Spinal cord (tissue), 10 donors: ENCODE data around the gene CDKAL1. TPM values are rescaled to one million over a fixed set of nuclear protein-coding genes. Genes with fewer than 3 reads are reported as not detected.

Experiments used
- DNase-seq, 6 donors: peaks; one replicate each; pipeline versions ENCODE4 v3.0.0 to v3.0.0-alpha.2; 2013 to 2015; ENCODE audit warnings: low spot score in 6 of 6, low read depth in 4 of 6
- H3K27ac ChIP-seq: one replicate; pipeline ENCODE4 v1.5.1; 2013; ENCODE audit warnings: low read depth, low read length, control low read depth
- H3K27me3 ChIP-seq: one replicate; pipeline ENCODE4 v1.6.1; 2013; ENCODE audit warnings: low read length; ENCODE audit not compliant: control insufficient read depth, insufficient read depth
- H3K36me3 ChIP-seq: one replicate; pipeline ENCODE4 v1.6.1; 2013; ENCODE audit warnings: low read length; ENCODE audit not compliant: control insufficient read depth, insufficient read depth
- H3K4me1 ChIP-seq: one replicate; pipeline ENCODE4 v1.6.1; 2013; ENCODE audit warnings: low read length; ENCODE audit not compliant: control insufficient read depth, insufficient read depth
- H3K4me3 ChIP-seq: one replicate; pipeline ENCODE4 v1.5.1; 2013; ENCODE audit warnings: low read depth, low read length, control low read depth
- H3K9me3 ChIP-seq: one replicate; pipeline ENCODE4 v1.6.1; 2013; ENCODE audit warnings: low read length; ENCODE audit not compliant: control insufficient read depth, insufficient read depth
- WGBS: methylation state at CpG from one replicate; pipeline ENCODE4 v1.1.5; 2013; ENCODE audit warnings: missing lambda C conversion rate; ENCODE audit not compliant: insufficient coverage; 5-methylcytosine and 5-hydroxymethylcytosine counted together
- polyA plus RNA-seq, 2 donors: library from polyadenylated mRNA; unstranded; fragments of 120-200 nt; gene quantifications; one replicate each; pipeline ENCODE4 v1.2.1, GENCODE V29; 2013; ENCODE audit not compliant: insufficient read length in 2 of 2
- total RNA-seq, 2 donors: library from RNA; depleted of rRNA in 1 of 2; stranded (reverse); fragments of 120-200 nt in 1 of 2; fragments of >200 nt in 1 of 2; gene quantifications; one replicate each; pipeline versions ENCODE4 v1.2.3 to v1.2.4, GENCODE V29; 2013 to 2014
- donor health status: healthy.

The CDKAL1 gene
- total and polyA plus RNA-seq, 4 donors: 15.1 to 34.2 (median 22.0) TPM

DNA sequence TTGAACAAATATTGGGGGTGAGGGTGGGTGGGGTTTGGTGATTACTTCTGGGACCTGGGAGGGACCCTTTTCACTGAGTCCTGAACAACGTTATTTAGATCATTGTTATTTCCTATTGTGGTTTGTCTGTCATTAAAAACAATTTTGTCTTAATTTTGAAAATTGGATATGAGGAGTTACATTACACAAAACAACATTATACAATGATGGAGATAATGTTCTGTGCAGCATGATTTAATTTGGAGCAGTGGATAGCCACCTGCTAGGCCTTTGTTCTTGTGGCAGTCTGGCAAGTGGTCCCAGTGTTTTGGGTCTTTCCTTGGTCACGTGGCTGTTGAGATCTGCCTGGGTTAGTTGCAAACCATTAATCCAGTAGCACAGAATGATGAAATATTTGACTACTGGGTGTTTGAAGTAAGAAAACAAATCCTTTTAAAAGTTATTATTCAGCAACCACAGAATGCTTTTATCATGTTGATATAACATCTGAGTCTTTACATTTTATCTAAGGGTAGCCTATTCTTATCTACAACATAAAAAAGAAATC lies 172.8 kb downstream of the CDKAL1 start:
- Histone ChIP-seq H3K4me3 (no peak overlapping the region), H3K27ac (no peak overlapping the region), H3K9me3 (no peaks in the 10 kb centered on the region), H3K27me3 (no peaks in the 10 kb centered on the region), H3K4me1 (no peaks in the 10 kb centered on the region), H3K36me3 (no peaks in the 10 kb centered on the region)
- 50% methylated on average over 1 of the region's 2 CpGs for WGBS
- DNase-seq: peak in 1 of 6 donors; percentile 73

GRCh38 chr6:20707870-20708269 lies 173.6 kb downstream of the CDKAL1 start:
- no peaks in the 10 kb centered on the region for H3K27me3 ChIP-seq
- H3K36me3 ChIP-seq: no peaks in the 10 kb centered on the region
- no CpG with 5 or more reads among the region's 2 CpGs for WGBS
- H3K9me3 ChIP-seq: no peaks in the 10 kb centered on the region
- H3K4me3 ChIP-seq: no peak overlapping the region
- H3K4me1 ChIP-seq: no peaks in the 10 kb centered on the region
- DNase-seq: no peak
- no peak overlapping the region for H3K27ac ChIP-seq

DNA sequence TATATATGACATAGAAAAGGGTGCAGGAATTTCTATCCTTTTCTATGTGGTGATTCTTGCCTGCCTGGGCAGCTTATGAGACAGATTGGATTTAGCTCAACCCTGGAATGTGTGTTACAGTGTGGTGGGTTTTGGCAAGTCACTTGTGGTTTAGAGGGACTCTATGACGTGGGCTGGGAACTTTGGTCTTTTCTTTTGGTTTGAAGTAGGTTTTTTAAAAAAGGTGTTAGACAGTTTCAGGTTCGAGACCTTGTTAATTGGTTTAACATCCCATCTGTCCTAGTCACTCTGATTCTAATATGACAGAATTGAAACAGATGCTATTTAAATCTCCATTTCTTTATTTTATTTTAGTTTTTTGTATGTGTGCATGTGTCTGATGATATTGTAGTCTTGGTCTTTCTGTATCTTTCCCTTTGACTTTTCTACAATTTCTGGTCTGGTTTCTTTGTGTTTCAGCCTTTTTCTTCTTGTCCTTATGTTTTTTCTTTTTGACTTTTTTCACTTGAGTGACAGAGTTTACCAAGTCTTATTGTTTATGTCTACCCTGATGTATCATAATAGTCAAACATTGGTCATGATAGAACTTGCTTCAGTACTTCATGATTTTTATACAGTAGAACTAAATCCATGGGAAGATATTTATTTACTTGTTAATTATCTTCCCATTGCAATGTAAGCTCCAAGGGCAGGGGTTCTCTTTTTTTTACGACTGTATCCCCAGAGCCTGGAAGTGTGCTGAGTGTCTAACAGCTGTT lies 174.3 kb downstream of the CDKAL1 start:
- WGBS: no CpG with 5 or more reads among the region's 3 CpGs
- no peak overlapping the region for H3K4me3 ChIP-seq
- no peaks in the 10 kb centered on the region for H3K9me3 ChIP-seq
- peak in 1 of 6 donors; percentile 83 for DNase-seq
- no peak overlapping the region for H3K27ac ChIP-seq
- no peaks in the 10 kb centered on the region for H3K36me3 ChIP-seq
- H3K27me3 ChIP-seq: no peaks in the 10 kb centered on the region
- no peaks in the 10 kb centered on the region for H3K4me1 ChIP-seq

- H3K4me1 ChIP-seq: no peaks in the 10 kb centered on the region
- DNase-seq: no peak
- no peak overlapping the region for H3K27ac ChIP-seq
- no peaks in the 10 kb centered on the region for H3K27me3 ChIP-seq
- H3K36me3 ChIP-seq: no peaks in the 10 kb centered on the region
- no peak overlapping the region for H3K4me3 ChIP-seq
- H3K9me3 ChIP-seq: no peaks in the 10 kb centered on the region
- WGBS: no CpG with 5 or more reads among the region's 2 CpGs
Observed at GRCh38 chr6:20709451-20709850, 175.2 kb downstream of the CDKAL1 start.

- WGBS: no CpG with 5 or more reads among the region's 2 CpGs
- no peaks in the 10 kb centered on the region for H3K4me1 ChIP-seq
- H3K36me3 ChIP-seq: no peaks in the 10 kb centered on the region
- H3K27me3 ChIP-seq: no peaks in the 10 kb centered on the region
- no peaks in the 10 kb centered on the region for H3K9me3 ChIP-seq
- DNase-seq: no peak
- H3K27ac ChIP-seq: no peak overlapping the region
- no peak overlapping the region for H3K4me3 ChIP-seq
Observed at GRCh38 chr6:20710341-20710740, 176.1 kb downstream of the CDKAL1 start.

DNA sequence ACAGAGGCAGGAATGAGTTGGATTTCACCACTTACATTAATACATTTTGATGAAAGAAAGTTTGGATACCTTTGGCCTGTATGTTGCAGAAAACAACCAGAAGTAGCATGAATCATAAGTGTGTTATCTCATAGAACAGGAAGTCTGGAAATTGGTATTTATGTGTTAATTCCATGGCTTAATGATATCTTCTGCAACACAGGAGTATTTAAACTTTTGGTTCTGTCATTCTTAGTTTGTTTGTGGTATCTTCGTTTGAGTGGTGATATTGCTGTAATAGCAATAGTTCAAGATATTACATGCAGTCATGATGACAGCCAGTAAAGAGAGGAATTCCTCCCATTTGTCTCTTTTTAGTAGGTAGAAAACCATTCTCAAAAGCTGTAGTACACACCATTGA lies 177.3 kb downstream of the CDKAL1 start:
- H3K4me1 ChIP-seq: no peaks in the 10 kb centered on the region

DNA sequence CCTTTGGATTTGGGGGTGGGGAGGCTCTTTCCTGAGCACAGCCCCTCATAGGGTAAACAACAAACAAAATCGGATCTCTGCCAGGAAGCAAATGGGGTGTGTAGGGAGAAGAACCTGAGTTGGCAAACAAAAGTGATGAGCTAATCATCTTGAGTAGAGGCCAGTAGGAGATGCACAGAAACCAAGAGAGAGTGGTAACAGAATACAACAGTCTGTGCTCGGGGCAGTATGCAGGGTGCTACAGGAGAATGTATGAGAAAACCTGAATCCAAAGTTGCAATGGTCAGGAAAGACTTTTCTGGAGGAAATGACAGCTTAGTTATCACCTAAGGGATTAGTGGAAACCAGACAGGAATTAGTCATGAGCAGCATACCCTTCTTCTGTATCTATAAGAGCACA lies 177.8 kb downstream of the CDKAL1 start:
- no peak for DNase-seq
- Histone ChIP-seq H3K27me3 (no peaks in the 10 kb centered on the region), H3K4me3 (no peak overlapping the region), H3K36me3 (no peaks in the 10 kb centered on the region), H3K9me3 (no peaks in the 10 kb centered on the region), H3K27ac (no peak overlapping the region), H3K4me1 (no peaks in the 10 kb centered on the region)
- 73% methylated on average over 1 of the region's 2 CpGs for WGBS

More for the DNA sequence above, 177.3 kb downstream of the CDKAL1 start:
- Histone ChIP-seq H3K9me3 (no peaks in the 10 kb centered on the region), H3K36me3 (no peaks in the 10 kb centered on the region), H3K27ac (no peak overlapping the region), H3K4me3 (no peak overlapping the region), H3K27me3 (no peaks in the 10 kb centered on the region)
- WGBS: 100% methylated on average over 1 of the region's 1 CpG
- DNase-seq: no peak

- Histone ChIP-seq H3K4me3 (no peak overlapping the region), H3K4me1 (no peaks in the 10 kb centered on the region), H3K27me3 (no peaks in the 10 kb centered on the region), H3K9me3 (no peaks in the 10 kb centered on the region), H3K27ac (no peak overlapping the region), H3K36me3 (no peaks in the 10 kb centered on the region)
- no CpG with 5 or more reads among the region's 3 CpGs for WGBS
- DNase-seq: no peak
Observed at GRCh38 chr6:20715135-20715806, 181.0 kb downstream of the CDKAL1 start.

DNA sequence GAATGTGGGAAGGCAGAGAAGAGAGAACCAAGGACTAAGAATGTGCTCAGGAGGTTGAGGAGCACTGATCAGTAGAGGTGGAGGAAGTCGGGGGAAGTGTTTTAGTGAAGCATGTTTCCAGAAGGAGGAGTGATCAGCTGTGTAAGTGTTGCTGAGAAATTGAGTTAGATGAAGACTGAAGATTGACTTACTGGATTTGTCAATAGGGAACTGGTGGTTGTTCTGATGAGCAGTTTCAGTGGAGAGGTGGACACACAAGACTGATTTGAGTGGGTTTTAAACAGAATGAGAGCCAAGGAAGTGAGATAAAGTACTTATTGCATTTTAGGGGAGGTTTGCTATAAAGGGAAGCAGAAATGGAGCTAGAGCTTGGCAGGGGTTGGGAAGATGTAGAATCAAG lies 182.6 kb downstream of the CDKAL1 start:
- no peak for DNase-seq
- 68% methylated on average over 1 of the region's 1 CpG for WGBS
- Histone ChIP-seq H3K27ac (no peak overlapping the region), H3K4me3 (no peak overlapping the region), H3K27me3 (no peaks in the 10 kb centered on the region), H3K36me3 (no peaks in the 10 kb centered on the region), H3K9me3 (no peaks in the 10 kb centered on the region), H3K4me1 (no peaks in the 10 kb centered on the region)

DNA sequence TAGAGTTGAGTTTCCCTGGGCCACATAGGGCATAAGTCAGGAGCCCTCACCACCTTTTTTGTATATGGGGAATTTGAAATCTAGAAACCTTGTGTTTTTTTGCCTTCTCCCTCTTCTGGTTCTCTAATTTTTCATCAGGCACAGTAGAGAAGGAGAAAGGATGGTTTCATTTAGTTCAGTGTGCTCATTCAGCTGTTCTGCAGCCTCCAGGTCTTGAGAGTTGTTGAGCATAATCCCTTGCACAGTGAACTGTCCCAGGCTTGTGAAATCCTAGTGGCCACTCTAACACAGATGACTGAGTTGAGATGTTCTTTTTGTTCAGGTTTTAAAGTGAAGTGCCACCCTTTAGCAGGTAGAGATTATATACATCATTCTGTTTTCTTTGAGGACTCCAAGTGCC lies 183.5 kb downstream of the CDKAL1 start:
- DNase-seq: no peak
- no peaks in the 10 kb centered on the region for H3K4me1 ChIP-seq
- no peaks in the 10 kb centered on the region for H3K9me3 ChIP-seq
- no peaks in the 10 kb centered on the region for H3K27me3 ChIP-seq
- no peak overlapping the region for H3K4me3 ChIP-seq
- no peak overlapping the region for H3K27ac ChIP-seq
- no peaks in the 10 kb centered on the region for H3K36me3 ChIP-seq
